ENCODE data around the gene SERPINB3.
"Not testable (repeated sequence)": the region's sequence is repeated elsewhere in the genome, so short reads cannot be mapped to it uniquely, and the experiment has no call there.

The SERPINB3 gene

DNA sequence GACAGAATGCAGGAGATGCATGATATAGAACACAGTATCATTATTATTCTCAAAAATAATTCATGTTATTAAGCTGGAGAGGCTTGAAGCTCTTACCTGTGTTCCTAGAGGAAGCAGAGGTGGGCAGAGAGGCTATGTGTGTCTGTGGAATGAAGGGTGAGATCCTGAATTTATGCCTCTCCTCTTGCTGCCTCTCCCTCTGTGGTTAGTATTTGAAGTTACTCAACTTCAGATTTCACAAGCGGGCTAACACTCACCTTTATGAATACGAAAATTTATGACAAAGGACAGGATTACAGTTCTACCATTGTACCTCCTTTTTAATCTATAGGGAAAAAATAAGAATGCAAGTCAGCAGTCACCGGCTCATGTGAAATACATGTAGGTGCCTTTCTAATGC is at the start of gene SERPINB3:
SERPINB3 (minus strand) TSS at position 144 of the 400 bp plus-strand sequence. CDS start 677 bp downstream, outside the sequence.
- not testable (repeated sequence) for DNase-seq (ENCODE audit: low read depth)

DNA sequence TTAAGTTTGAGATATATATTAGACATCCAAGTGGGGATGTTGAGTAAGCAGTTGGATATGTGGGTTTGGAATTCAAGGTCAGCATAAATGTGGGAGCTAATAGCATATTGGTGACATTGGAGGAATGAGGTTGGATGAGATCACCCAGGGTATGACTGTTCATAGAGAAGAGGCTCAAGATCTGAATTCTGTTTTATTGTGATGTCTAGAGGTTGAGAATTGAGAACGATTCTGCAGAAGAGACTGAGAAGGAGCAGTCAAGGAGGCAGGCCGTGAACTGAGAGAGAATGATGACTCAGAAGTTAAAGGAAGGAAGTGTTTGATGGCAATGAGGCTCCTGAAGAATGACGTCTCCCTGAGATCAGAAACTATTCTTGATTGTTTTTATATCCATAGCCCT is 47.0 kb upstream of the SERPINB3 start:
- no peak for DNase-seq (ENCODE audit: low read depth)

DNA sequence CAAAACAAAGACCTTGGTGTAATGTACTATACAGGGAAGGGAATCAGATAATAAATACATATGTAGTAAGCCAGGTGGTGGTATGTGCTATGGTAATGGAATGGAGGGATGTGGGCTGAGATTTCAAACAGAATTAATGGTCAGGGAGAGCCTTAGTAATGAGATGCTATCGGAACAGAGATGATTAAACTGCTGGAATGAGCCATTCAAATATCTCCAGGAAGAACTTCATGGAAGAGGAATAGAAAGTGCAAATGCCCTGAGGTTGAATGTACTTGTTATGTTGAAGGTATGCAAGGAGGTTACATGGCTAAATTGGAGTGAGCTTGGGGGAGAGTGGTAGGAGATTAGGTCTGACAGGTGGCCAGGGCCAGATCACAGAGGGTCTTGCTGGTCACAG is 46.1 kb upstream of the SERPINB3 start:
- DNase-seq (ENCODE audit: low read depth): no peak

DNA sequence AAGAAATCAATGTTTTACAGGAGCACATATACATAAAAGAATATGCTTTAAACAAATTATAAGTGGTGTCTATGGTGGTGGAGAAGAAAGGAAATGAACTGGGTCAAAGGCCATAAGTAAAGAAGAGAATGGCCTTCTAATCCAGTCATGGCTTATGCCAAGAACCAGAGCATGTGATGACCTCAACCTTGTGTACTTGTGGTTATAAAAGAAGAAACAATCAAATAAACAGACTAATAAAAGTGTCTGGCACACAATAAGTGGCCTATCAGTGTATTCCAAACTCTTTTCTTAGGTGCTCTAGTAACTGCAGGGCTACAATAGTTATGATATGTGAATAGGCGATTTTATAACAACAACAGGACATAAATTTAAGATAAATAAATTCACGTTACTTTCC is 43.7 kb upstream of the SERPINB3 start:
- no peak for DNase-seq (ENCODE audit: low read depth)

DNA sequence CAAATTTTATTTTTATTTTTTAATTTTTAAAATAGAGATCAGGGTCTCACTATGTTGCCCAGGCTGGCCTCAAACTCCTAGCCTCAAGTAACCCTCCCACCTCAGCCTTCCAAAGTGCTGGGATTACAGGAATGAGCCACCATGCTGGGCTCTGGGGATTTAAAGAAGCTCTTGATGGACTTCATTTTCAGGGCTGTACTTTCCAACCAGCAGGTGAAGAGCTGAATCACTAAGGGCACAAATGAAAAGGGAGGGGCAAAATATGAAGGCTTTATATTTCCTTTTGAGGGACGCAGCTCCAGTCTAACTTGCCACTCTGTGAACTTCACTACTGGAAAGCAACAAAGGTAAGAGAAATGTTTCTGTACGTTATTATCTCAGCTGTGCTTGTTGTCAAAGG is 41.0 kb upstream of the SERPINB3 start, which contains the start of gene SERPINB11:
SERPINB11 (plus strand) TSS at position 301 of the 400 bp plus-strand sequence. CDS start 7,234 bp downstream, outside the sequence.
- DNase-seq (ENCODE audit: low read depth): no peak

DNA sequence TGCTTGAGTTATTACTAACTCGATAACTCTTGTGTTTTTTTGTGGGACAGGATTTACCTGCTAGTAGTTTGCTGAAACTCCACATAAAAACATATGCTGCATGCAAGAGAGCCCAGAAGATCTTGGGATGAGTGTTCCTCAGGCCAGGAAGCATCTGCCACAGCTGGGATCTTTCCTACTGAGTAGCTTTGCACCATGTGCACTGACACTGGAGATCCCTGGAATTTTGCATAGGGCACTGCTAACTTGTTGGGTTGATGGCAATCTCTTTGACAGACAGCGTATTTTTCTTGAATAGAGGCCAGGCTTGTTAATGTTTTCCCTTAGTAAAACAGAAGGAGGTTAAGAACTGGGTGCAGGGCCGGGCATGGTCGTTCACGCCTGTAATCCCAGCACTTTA is 40.3 kb upstream of the SERPINB3 start:
- DNase-seq (ENCODE audit: low read depth): no peak

DNA sequence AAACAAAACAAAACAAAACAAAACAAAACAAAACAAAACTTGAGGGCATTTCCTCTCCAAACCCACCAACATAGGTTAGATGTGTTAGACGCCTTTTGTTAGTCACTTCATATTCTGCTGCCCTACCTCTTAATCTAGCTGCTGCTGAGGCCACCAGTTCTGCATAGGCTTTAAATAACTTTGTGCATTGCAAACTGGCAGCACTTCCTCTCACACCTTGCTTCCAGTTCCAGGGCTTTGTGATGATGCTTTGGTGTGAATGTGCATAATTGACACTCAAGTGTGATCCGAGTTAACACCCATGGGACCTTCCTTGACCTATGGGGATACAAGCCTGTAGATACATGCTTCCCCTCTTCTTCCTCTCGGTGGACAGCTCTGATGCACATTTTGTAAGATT is 38.8 kb upstream of the SERPINB3 start:
- no peak for DNase-seq (ENCODE audit: low read depth)

DNA sequence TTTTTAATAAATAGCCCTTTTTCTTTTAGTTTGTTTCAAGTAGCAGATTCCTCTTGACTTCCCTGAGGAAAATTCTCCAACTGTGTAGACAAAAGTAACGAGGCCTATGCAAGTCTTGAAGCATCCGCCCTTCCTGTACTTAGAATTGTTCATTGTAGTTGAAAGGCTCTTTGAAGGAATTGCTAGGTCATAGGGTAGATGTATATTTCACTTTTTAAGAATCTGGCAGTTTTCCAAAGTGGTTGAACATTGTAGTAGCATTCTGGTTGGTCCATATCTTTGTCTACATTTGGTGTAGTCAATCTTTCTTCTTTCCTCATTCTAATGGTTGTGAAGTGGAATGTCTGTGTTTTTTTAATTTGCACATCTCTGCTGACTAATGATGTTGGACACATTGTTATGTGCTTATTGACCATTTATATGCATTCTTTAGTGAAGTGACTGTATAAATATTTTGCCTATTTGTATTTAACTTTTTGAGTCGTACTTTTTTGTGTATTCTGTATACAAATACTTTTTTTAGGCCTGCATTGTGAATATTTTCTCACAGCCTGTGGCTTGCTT is 35.5 kb upstream of the SERPINB3 start:
- no peak for DNase-seq (ENCODE audit: low read depth)

DNA sequence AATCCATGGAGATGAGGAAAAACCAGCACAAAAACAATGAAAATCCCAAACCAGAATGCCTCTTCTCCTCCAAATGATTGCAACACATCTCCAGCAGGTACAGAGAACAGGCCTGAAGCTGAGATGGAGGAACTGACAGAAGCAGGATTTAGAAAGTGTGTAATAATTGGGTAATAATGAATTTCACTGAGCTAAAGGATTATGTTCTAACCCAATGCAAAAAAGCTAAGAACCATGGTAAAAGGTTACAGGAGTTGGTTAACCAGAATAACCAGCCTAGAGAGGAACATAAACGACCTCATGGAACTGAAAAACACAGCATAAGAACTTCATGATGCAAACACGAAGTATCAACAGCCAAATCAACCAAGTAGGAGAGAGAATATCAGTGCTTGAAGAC is 27.4 kb upstream of the SERPINB3 start:
- DNase-seq (ENCODE audit: low read depth): no peak

DNA sequence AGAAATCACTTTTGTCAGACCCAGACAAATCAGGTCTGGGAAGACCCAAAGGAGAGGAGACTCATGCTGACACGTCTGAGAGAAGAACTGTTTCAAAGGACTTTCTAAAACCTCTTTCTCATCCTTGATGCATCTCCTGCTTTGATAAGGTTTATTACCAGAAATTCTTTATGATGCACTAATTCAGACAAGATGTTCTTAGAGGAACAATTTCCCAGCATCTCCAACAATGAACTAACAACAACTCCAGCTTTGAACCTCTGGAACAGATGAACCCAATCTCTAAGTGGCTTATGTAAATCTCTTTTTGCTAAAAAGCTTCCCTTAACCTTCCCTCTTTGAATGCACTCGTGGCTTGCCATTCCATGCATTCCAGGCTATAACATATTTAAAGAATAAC is 25.2 kb upstream of the SERPINB3 start:
- DNase-seq (ENCODE audit: low read depth): no peak

DNA sequence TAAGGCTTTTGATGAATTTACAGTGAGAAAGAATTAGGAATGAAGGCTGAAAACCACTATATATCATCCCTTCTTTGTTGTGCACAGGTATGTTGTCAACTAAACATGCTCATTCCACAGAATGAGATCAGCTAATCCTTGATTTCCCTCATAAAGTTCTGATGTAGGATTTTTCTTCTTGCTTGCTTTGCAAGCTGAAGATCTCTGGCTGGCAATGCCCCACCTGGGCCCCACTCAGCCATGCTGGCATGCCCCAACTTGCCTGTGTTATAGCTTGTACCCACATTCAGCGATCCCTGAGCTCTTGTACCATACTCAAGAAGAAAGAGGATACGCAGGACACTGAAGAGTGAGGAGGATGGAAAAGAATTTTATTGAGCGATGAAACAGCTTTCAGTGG is 23.0 kb upstream of the SERPINB3 start:
- no peak for DNase-seq (ENCODE audit: low read depth)

DNA sequence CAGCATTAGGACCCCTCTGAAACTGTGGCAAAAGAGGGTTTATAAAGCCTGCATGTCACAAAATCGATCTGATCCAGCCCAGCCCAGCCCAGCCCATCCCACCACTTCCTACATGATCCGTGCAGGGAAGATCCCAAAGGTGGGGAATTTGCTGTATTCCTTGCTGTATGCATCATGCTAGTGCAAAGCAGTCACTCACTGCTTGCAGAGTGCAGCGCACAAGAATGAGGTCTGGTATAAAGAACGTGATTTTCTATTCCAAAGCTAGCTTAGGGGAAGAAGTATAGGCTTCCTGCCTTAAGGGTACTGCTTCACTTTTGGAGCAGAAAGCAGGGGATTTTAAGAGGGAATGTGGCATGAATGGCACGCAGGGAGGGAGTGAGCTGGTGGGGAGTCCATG is 22.2 kb upstream of the SERPINB3 start:
- DNase-seq (ENCODE audit: low read depth): no peak

DNA sequence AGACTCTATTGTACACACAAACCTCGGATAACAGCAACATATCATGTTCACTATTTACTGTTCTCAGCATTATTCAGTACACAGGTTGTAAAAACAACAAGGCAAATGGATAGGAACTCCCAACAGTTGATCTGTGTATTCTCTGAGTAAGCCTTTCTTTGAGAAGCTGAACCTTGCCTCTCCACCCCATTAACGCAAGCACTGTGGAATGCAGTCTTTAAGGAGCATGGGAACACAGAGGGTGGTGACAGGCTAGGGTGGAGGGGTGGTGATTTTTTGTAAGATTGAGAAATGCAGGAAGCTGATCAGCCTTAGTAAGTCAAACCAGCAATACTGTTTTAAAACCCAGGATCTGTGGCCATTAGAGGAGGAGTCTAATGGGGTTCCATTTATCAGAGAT is 21.5 kb upstream of the SERPINB3 start:
- no peak for DNase-seq (ENCODE audit: low read depth)

DNA sequence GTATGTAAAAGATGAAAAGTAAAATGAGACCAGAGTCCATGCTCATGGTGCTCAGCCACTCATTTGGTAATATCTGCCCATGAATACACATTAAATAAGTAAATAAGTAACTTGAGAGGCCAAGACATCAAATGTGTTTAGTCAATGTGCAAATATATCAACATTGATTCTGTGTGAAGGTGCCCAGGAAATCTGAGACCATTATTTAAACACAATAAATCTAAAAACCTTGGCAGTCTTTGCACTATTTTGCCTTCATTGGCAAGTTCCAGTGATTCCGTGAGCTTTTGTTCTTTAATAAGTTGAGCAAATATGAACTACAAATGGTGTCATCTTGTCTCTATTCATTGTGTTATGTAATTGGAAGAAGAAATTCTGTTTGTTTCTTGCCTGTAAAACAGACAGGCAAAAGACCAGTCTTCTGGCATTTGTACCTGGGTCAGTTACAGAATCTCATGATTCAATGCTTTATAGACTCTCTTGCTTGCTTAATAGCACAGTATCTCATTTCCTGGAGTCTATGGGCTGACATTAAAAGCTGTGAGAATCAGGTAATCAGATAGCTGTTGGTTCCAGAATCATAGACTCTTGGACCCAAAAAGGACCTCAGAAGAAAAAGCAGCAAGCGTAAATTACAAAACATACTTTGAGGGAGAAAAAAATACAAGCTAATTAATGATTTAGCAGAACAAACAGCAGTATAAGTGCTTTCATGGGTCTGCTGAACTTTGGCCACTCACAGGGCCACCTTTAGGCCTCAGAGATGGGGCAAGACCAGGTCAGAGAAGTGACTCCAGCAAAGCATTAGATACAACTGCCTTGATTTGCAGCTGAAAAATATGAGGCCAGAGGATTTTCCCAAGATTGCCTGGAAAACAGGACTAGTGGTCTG is 20.0 kb upstream of the SERPINB3 start:
- no peak for DNase-seq (ENCODE audit: low read depth)

DNA sequence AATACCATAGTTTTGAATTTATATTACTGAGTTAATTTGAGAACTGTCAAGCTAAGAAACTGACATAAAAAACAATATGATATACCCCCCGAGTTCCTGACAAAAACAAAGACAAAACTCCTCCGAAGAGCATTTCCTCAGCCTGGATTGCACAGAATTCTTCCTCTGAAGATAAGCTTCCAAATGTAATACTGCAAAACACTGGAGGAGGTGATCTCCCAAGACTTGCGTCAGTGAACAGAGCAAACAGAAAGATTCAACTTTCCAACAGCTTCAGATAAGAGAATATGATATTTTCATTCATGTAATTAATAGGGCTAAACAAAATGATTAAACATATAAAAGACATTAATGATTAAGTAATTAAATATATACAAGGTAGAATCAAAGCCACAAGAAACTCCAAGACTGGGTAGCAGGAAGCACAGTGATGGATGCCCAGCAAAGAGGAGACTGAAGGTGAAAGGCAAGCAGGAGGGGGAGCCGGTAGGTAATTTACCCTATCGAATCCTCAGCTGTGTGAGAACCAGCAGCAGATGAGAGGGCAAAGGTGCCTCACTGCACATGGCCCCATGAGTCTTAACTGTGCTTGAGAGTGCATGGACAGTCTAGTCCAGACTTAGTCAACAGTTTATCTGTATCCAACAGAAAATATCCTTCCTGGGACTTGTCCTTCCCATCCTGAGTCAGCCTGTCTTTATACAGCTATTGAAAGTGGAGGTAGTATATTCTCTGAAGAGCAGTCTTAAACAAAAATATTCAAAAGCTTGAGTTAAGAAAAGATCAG is 18.3 kb upstream of the SERPINB3 start:
- DNase-seq (ENCODE audit: low read depth): no peak

DNA sequence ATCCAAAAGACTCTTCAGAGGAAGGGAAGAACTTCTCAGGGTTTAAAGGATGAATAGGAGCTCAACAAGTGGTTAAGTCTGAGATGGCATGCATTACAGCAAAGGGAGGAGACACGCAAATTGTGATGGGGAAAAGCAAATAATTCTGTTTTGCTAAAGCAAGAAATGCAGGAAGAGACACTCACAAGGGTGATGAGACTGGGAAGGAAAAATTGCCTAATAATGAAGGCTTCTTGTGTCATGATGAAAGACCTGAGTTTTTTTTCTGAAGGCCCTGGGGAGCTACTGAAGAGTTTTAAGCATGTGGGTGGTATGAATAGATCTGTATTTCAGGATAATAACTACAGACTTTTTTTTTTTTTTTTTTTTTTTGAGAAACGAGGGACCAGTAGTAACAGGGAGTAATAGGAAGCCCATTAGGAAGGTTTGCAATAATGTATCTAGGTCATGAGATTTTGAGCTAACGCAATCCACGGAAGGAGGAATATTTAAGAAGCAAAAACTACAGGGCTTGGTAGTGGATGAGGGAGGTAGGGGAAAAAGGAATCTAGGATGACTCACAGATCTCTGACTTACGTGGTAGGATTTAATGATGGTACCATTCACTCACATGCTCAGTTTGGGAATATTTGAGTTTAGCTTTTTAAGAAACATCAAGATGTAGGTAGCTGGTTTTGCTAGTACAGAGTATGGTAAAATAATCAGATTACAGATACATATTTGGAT is 16.0 kb upstream of the SERPINB3 start:
- DNase-seq (ENCODE audit: low read depth): no peak

DNA sequence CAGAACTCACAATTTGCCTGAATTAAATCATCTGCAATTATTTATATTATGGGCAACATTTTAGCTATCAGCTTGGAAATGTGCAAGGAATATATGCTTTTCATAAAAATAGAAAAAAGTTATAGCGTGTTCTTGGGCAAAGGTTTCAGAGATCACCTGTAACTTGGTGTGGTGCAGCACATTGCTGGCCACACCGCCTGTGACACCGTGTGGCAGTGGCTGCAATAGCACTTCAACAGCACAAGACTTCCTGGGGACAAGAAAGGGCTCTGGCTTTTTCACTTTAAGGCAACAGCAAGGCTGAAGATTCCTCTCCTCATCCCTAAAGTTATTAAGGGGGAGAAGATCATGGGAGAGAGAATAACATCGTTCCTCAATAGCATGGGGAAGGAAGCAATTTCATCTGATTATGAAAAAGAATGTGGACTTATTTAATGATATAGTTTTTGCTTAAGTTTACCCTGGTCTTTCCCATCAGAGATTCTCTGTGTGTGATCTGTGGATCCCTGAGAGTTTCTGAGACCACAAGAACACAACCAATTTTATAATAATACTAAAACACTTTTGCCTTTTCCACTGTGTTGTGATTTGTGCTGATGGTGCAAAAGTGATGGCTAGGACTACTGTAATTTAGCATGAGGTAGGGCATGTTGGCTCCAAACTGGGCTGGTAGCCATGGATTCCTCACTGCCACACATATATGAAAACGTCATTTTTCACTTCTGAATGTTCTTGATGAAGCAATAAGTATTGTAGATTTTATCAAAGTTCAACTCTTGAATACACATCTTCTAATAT is 15.0 kb upstream of the SERPINB3 start:
- DNase-seq (ENCODE audit: low read depth): no peak

DNA sequence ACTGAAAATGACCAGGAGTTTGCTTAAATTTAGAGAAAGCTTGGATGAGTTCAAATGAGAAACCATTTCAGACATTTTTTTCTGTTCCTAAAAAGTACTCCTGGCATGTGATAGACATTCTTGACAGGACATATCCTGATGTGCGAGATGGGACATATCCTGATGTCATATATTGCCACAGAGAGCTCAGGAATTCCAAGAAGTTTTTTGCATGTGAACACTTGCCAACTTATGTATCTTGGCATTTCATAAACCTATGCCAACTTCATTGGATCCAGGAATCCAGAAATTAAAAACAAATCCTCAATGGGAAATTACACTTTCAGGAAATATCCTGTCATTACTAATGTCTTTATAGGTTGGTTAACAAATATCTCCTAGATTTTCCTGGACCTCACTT is 2.9 kb upstream of the SERPINB3 start:
- DNase-seq (ENCODE audit: low read depth): no peak

DNA sequence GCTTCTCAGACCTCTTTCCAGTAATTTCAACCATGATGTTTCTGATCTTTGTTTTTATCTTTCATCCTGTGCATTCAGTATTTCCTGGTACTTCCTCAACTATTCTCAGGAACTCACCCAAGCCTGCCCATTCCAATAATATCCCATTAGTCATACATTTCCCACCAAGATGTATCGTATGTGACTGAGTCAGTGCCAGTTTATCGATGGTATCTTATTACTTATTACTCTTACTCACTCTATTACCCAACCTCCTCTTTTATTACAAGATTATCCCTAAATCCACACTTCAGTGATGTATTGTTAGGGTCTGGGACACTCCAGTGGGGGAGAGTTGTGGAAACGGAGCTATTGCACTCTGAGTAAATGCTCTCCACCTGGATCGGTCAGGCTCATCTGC is 2.8 kb downstream of the SERPINB3 start:
- DNase-seq (ENCODE audit: low read depth): not testable (repeated sequence)

DNA sequence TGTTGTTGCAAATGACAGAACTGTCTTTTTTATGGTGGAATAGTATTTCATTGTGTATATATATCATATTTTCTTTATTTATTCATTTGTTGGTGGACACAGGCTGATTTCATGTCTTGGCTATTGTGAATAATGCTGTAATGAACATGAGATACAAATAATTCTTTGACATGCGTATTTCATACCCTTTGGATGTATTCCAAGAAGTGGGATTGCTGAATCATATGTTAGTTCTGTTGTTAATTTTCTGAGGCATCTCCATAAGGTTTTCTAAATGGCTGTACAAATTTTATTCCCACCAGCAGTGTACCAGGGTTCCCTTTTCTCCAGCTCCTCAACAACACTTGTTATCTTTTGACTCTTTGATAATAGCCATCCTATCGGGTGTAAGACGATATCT is 11.4 kb downstream of the SERPINB3 start:
- DNase-seq (ENCODE audit: low read depth): not testable (repeated sequence)

DNA sequence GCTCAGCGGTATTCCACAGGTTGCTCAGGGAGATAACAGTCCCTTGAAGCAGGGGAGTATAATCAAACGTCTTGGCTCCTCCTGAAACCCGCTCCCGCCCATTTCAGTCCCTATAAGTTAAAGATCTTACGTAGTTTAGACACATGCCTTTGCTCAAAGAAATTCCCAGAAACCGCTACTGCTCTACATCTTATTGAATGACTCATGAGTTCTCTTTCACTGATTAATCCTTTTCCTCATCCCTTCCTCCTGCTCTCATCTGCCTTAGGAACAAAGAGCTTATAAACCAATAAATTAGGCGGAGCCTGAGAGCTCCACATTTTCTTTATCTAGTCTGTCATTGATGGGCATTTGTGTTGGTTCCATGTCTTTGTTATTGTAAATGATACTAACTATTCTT is 13.5 kb downstream of the SERPINB3 start:
- no peak for DNase-seq (ENCODE audit: low read depth)

Data from stimulated activated CD8-positive, alpha-beta memory T cell treated with anti-CD3 and anti-CD28 coated beads, Interleukin-7, amount 100 ng/mL, for 24 hours (primary cell).